Rectal smooth muscle tissue (tissue), 1 donor: ENCODE results near the gene HAPLN2.
A peak's percentile ranks its signal among the peaks of the same experiment; 100 is the strongest.
"Not testable (repeated sequence)": the region's sequence is repeated elsewhere in the genome, so short reads cannot be mapped to it uniquely, and the experiment has no call there.

ENCODE experiments used
- H3K27ac ChIP-seq: one replicate; pipeline ENCODE4 v1.7.0; 2013; ENCODE audit warnings: low read depth, low read length, inconsistent platforms
- H3K27me3 ChIP-seq: one replicate; pipeline ENCODE4 v1.7.0; 2013; ENCODE audit warnings: low read length; ENCODE audit not compliant: control insufficient read depth, insufficient read depth
- H3K36me3 ChIP-seq: one replicate; pipeline ENCODE4 v1.7.0; 2013; ENCODE audit warnings: low read length; ENCODE audit not compliant: control insufficient read depth, insufficient read depth
- H3K4me1 ChIP-seq: one replicate; pipeline ENCODE4 v1.7.0; 2013; ENCODE audit warnings: low read length; ENCODE audit not compliant: control insufficient read depth, insufficient read depth
- H3K4me3 ChIP-seq: one replicate; pipeline ENCODE4 v1.7.0; 2013; ENCODE audit warnings: low read length
- H3K9ac ChIP-seq: one replicate; pipeline ENCODE4 v1.7.0; 2013; ENCODE audit warnings: low read length

Gene HAPLN2

GRCh38 chr1:156584813-156585212 lies 34.4 kb upstream of the HAPLN2 start:
- Histone ChIP-seq H3K36me3 (no peaks in the 10 kb centered on the region), H3K27me3 (no peaks in the 10 kb centered on the region), H3K27ac (no peak overlapping the region), H3K9ac (no peak overlapping the region), H3K4me3 (no peak overlapping the region), H3K4me1 (no peaks in the 10 kb centered on the region)

- Histone ChIP-seq H3K27me3 (no peaks in the 10 kb centered on the region), H3K9ac (no peak overlapping the region), H3K27ac (no peak overlapping the region), H3K4me1 (peaks cover 4% of the 10 kb centered on the region), H3K36me3 (no peaks in the 10 kb centered on the region), H3K4me3 (no peak overlapping the region)
These were observed 32.9 kb upstream of the HAPLN2 start for GRCh38 chr1:156586323-156586722.

GRCh38 chr1:156586892-156587477 lies 32.2 kb upstream of the HAPLN2 start:
- no peaks in the 10 kb centered on the region for H3K36me3 ChIP-seq
- no peak overlapping the region for H3K9ac ChIP-seq
- H3K4me1 ChIP-seq = peaks cover 5% of the 10 kb centered on the region
- no peak overlapping the region for H3K27ac ChIP-seq
- no peak overlapping the region for H3K4me3 ChIP-seq
- no peaks in the 10 kb centered on the region for H3K27me3 ChIP-seq

- not testable (repeated sequence) for H3K4me1 ChIP-seq, H3K4me3 ChIP-seq, H3K36me3 ChIP-seq, H3K27ac ChIP-seq, H3K9ac ChIP-seq, H3K27me3 ChIP-seq
These were observed 31.3 kb upstream of the HAPLN2 start for GRCh38 chr1:156587927-156588326.

- Histone ChIP-seq H3K4me3 (no peak overlapping the region), H3K9ac (no peak overlapping the region), H3K4me1 (peaks cover 7% of the 10 kb centered on the region), H3K36me3 (peaks cover 1% of the 10 kb centered on the region), H3K27me3 (no peaks in the 10 kb centered on the region), H3K27ac (no peak overlapping the region)
These were observed 29.7 kb upstream of the HAPLN2 start for GRCh38 chr1:156589546-156589945.

- Histone ChIP-seq H3K27me3 (no peaks in the 10 kb centered on the region), H3K4me1 (peaks cover 7% of the 10 kb centered on the region), H3K36me3 (peaks cover 10% of the 10 kb centered on the region), H3K9ac (peak overlapping the region; percentile 88), H3K4me3 (peak overlapping the region; percentile 87), H3K27ac (peak overlapping the region; percentile 90)
These were observed 28.7 kb upstream of the HAPLN2 start for GRCh38 chr1:156590326-156591180.

GRCh38 chr1:156591181-156591431 lies 28.1 kb upstream of the HAPLN2 start:
- H3K36me3 ChIP-seq = peaks cover 15% of the 10 kb centered on the region
- H3K27ac ChIP-seq = peak overlapping the region; percentile 90
- peak overlapping the region; percentile 87 for H3K4me3 ChIP-seq
- H3K9ac ChIP-seq = peak overlapping the region; percentile 88
- no peaks in the 10 kb centered on the region for H3K27me3 ChIP-seq
- H3K4me1 ChIP-seq = peaks cover 7% of the 10 kb centered on the region

- peaks cover 7% of the 10 kb centered on the region for H3K4me1 ChIP-seq
- H3K4me3 ChIP-seq = peak within 1 kb of the TSS; percentile 87
- H3K36me3 ChIP-seq = peaks cover 20% of the 10 kb centered on the region
- peak within 1 kb of the TSS; percentile 90 for H3K27ac ChIP-seq
- H3K27me3 ChIP-seq = no peaks in the 10 kb centered on the region
- peak within 1 kb of the TSS; percentile 88 for H3K9ac ChIP-seq
These were observed 27.6 kb upstream of the HAPLN2 start, which contains the start of gene NAXE for GRCh38 chr1:156591432-156592157. NAXE (plus strand) TSS chr1:156591776; CDS start chr1:156591805, 29 bp downstream.

- Histone ChIP-seq H3K4me1 (peaks cover 7% of the 10 kb centered on the region), H3K27me3 (no peaks in the 10 kb centered on the region), H3K27ac (peak overlapping the region; percentile 90), H3K36me3 (peaks cover 20% of the 10 kb centered on the region), H3K4me3 (peak overlapping the region; percentile 87), H3K9ac (peak overlapping the region; percentile 81)
These were observed 26.9 kb upstream of the HAPLN2 start for GRCh38 chr1:156592158-156592909.

- H3K9ac ChIP-seq = no peak overlapping the region
- no peak overlapping the region for H3K4me3 ChIP-seq
- no peaks in the 10 kb centered on the region for H3K27me3 ChIP-seq
- H3K36me3 ChIP-seq = peaks cover 24% of the 10 kb centered on the region
- no peak overlapping the region for H3K27ac ChIP-seq
- H3K4me1 ChIP-seq = peaks cover 7% of the 10 kb centered on the region
These were observed 26.1 kb upstream of the HAPLN2 start for GRCh38 chr1:156592910-156593660.

GRCh38 chr1:156593661-156593989 lies 25.6 kb upstream of the HAPLN2 start:
- Histone ChIP-seq H3K4me1 (peaks cover 7% of the 10 kb centered on the region), H3K9ac (no peak overlapping the region), H3K36me3 (peaks cover 25% of the 10 kb centered on the region), H3K4me3 (no peak overlapping the region), H3K27me3 (no peaks in the 10 kb centered on the region), H3K27ac (no peak overlapping the region)
